Duodenal mucosa (tissue), 2 donors: Measurements from ENCODE around the gene CYSTM1.

Experiments
- H3K27ac ChIP-seq: one replicate; pipeline ENCODE4 v1.7.0; 2013; ENCODE audit warnings: low read depth, low read length
- H3K27me3 ChIP-seq, 2 donors: one replicate each; pipeline ENCODE4 v1.7.0; 2013; ENCODE audit warnings: low read length in 2 of 2, control low read depth in 1 of 2; ENCODE audit not compliant: insufficient read depth in 2 of 2, control insufficient read depth in 1 of 2
- H3K36me3 ChIP-seq, 2 donors: one replicate each; pipeline ENCODE4 v1.7.0; 2013; ENCODE audit warnings: low read length in 2 of 2, control low read depth in 1 of 2; ENCODE audit not compliant: insufficient read depth in 2 of 2, control insufficient read depth in 1 of 2
- H3K4me1 ChIP-seq, 2 donors: one replicate each; pipeline ENCODE4 v1.7.0; 2013; ENCODE audit warnings: low read length in 2 of 2, control low read depth in 1 of 2; ENCODE audit not compliant: insufficient read depth in 2 of 2, control insufficient read depth in 1 of 2
- H3K4me3 ChIP-seq, 2 donors: one replicate each; pipeline ENCODE4 v1.7.0; 2013; ENCODE audit warnings: low read length in 2 of 2, low read depth in 1 of 2
- H3K9ac ChIP-seq, 2 donors: one replicate each; pipeline ENCODE4 v1.7.0; 2013; ENCODE audit warnings: low read length in 2 of 2, low read depth in 1 of 2
- H3K9me3 ChIP-seq, 2 donors: one replicate each; pipeline ENCODE4 v1.7.0; 2013; ENCODE audit warnings: low read length in 2 of 2, control low read depth in 1 of 2; ENCODE audit not compliant: control insufficient read depth in 1 of 2

Gene CYSTM1

GRCh38 chr5:140136624-140137023, 38.4 kb upstream of the CYSTM1 start:
- Histone ChIP-seq H3K27me3 (no peaks in the 10 kb centered on the region), H3K4me1 (peaks cover 12 to 29% of the 10 kb centered on the region in 2 donors)

GRCh38 chr5:140140435-140140834, 34.6 kb upstream of the CYSTM1 start:
- Histone ChIP-seq H3K27me3 (no peaks in the 10 kb centered on the region), H3K9me3 (no peaks in the 10 kb centered on the region), H3K27ac (no peak overlapping the region), H3K36me3 (no peaks in the 10 kb centered on the region), H3K4me3 (no peak overlapping the region), H3K9ac (no peak overlapping the region), H3K4me1 (peaks cover 39 to 53% of the 10 kb centered on the region in 2 donors)

More at GRCh38 chr5:140136624-140137023, 38.4 kb upstream of the CYSTM1 start:
- Histone ChIP-seq H3K36me3 (no peaks in the 10 kb centered on the region), H3K9ac (no peak overlapping the region), H3K27ac (no peak overlapping the region), H3K4me3 (no peak overlapping the region), H3K9me3 (no peaks in the 10 kb centered on the region)

- Histone ChIP-seq H3K4me1 (peaks cover 45 to 55% of the 10 kb centered on the region in 2 donors), H3K4me3 (no peak overlapping the region), H3K9ac (no peak overlapping the region), H3K9me3 (no peaks in the 10 kb centered on the region), H3K36me3 (no peaks in the 10 kb centered on the region), H3K27me3 (peaks cover 0 to 2% of the 10 kb centered on the region in 2 donors), H3K27ac (no peak overlapping the region)
Measured at GRCh38 chr5:140141241-140141640, 33.7 kb upstream of the CYSTM1 start.

GRCh38 chr5:140142246-140142645, 32.7 kb upstream of the CYSTM1 start:
- H3K27ac ChIP-seq = no peak overlapping the region
- H3K9ac ChIP-seq = no peak overlapping the region
- H3K9me3 ChIP-seq = no peaks in the 10 kb centered on the region
- no peaks in the 10 kb centered on the region for H3K36me3 ChIP-seq
- peaks cover 0 to 5% of the 10 kb centered on the region in 2 donors for H3K27me3 ChIP-seq
- H3K4me3 ChIP-seq = no peak overlapping the region
- H3K4me1 ChIP-seq = peaks cover 50 to 55% of the 10 kb centered on the region in 2 donors

DNA sequence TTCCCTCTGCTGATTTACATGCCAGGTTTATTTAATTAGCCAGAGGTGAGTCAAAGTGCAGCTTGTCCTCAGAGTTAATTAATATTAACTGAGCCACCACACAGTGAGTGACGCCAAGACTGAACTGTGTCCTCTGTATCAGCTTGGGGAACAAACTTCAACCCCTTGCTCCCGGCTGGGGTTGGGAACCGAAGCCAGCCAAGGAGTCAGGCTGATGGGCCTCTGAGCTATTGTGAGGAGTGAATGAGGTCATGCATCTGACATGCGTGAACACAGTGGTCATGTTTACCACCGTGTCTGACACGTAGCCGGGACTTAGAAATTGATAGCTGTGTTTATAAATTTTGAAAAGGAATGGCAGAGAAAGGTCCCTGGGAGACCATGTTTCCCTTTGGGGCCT, 32.1 kb upstream of the CYSTM1 start:
- H3K4me1 ChIP-seq = peaks cover 50 to 55% of the 10 kb centered on the region in 2 donors

GRCh38 chr5:140143521-140144258, 31.3 kb upstream of the CYSTM1 start:
- peak overlapping the region; percentile 53 for H3K27ac ChIP-seq
- H3K9me3 ChIP-seq = no peaks in the 10 kb centered on the region
- no peak overlapping the region for H3K9ac ChIP-seq
- no peak overlapping the region for H3K4me3 ChIP-seq
- no peaks in the 10 kb centered on the region for H3K36me3 ChIP-seq
- H3K4me1 ChIP-seq = peaks cover 50 to 54% of the 10 kb centered on the region in 2 donors
- H3K27me3 ChIP-seq = peaks cover 0 to 5% of the 10 kb centered on the region in 2 donors

More for the DNA sequence above, 32.1 kb upstream of the CYSTM1 start:
- H3K27ac ChIP-seq = peak overlapping the region; percentile 53
- no peak overlapping the region for H3K4me3 ChIP-seq
- no peaks in the 10 kb centered on the region for H3K9me3 ChIP-seq
- no peak overlapping the region for H3K9ac ChIP-seq
- no peaks in the 10 kb centered on the region for H3K36me3 ChIP-seq
- H3K27me3 ChIP-seq = peaks cover 0 to 5% of the 10 kb centered on the region in 2 donors

GRCh38 chr5:140145256-140145655, 29.7 kb upstream of the CYSTM1 start:
- Histone ChIP-seq H3K36me3 (no peaks in the 10 kb centered on the region), H3K4me1 (peaks cover 47 to 49% of the 10 kb centered on the region in 2 donors), H3K27me3 (peaks cover 0 to 5% of the 10 kb centered on the region in 2 donors), H3K9me3 (no peaks in the 10 kb centered on the region), H3K27ac (no peak overlapping the region), H3K4me3 (peak overlapping the region; percentile 26 to 67), H3K9ac (no peak overlapping the region)

DNA sequence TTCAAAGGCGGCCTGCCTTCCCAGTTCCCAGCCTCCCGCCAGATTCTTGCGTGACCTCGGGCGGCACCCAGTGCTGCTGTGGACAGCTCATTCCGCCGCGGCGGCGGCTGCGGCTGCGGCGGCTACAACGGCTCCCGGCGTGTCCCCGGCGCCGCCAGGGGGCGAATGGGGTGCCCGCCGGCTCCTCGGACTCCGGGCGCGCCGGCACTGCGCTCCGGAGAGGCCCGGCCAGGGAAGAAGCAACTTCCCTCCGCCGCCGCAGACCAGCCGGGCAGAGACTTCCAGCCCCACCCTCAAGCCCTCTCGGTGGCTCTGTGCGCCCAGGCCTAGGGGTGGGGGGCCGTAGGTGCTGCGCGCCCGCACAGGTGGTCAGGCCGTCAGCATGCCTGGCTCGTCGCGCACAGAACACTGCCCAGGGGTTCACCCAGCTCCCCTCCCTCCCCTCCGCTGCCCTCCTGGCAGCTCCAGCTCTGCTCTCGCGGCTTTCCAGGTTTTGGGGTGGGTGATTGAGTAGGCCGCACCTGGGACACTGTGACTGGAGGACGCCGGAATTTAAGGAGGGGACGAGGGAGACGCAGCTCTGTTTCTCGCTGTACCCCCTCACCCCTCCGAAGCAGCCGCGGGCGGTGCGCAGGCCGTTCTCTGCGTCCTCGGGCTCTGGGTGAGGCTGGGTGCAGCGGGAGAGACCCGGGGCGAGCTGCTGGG, 29.0 kb upstream of the CYSTM1 start:
- Histone ChIP-seq H3K9ac (peak overlapping the region; percentile 52 to 67), H3K9me3 (no peaks in the 10 kb centered on the region), H3K27me3 (peaks cover 0 to 5% of the 10 kb centered on the region in 2 donors), H3K36me3 (no peaks in the 10 kb centered on the region), H3K4me1 (peaks cover 40 to 47% of the 10 kb centered on the region in 2 donors), H3K27ac (no peak overlapping the region), H3K4me3 (peak overlapping the region; percentile 67)

- peak overlapping the region; percentile 52 to 67 for H3K9ac ChIP-seq
- peaks cover 35 to 48% of the 10 kb centered on the region in 2 donors for H3K4me1 ChIP-seq
- H3K4me3 ChIP-seq = peak overlapping the region; percentile 67
- H3K36me3 ChIP-seq = no peaks in the 10 kb centered on the region
- H3K27ac ChIP-seq = no peak overlapping the region
- no peaks in the 10 kb centered on the region for H3K9me3 ChIP-seq
- H3K27me3 ChIP-seq = peaks cover 0 to 5% of the 10 kb centered on the region in 2 donors
Measured at GRCh38 chr5:140146523-140146842, 28.5 kb upstream of the CYSTM1 start.

GRCh38 chr5:140147460-140147859, 27.5 kb upstream of the CYSTM1 start:
- no peak overlapping the region for H3K27ac ChIP-seq
- no peak overlapping the region for H3K4me3 ChIP-seq
- H3K36me3 ChIP-seq = no peaks in the 10 kb centered on the region
- H3K9ac ChIP-seq = no peak overlapping the region
- H3K27me3 ChIP-seq = peaks cover 0 to 5% of the 10 kb centered on the region in 2 donors
- H3K4me1 ChIP-seq = peaks cover 25 to 38% of the 10 kb centered on the region in 2 donors
- H3K9me3 ChIP-seq = no peaks in the 10 kb centered on the region
